Measurements from ENCODE around the gene ENTR1.

GRCh38 chr9:136378170-136379002 lies 32.0 kb downstream of the ENTR1 start:
- TF ChIP-seq ZNF274 (IDR thresholded peaks at IDR 0.05; ENCODE audit: low read depth, low read length) (no peak), SUZ12 (IDR thresholded peaks at IDR 0.05; ENCODE audit: extremely low read depth, insufficient read depth, insufficient read length) (no peak)

Data from NT2/D1 (cell line).